ENCODE data around the gene AGTPBP1.
"Not testable (repeated sequence)": the region's sequence is repeated elsewhere in the genome, so short reads cannot be mapped to it uniquely, and the experiment has no call there.

The AGTPBP1 gene

DNA sequence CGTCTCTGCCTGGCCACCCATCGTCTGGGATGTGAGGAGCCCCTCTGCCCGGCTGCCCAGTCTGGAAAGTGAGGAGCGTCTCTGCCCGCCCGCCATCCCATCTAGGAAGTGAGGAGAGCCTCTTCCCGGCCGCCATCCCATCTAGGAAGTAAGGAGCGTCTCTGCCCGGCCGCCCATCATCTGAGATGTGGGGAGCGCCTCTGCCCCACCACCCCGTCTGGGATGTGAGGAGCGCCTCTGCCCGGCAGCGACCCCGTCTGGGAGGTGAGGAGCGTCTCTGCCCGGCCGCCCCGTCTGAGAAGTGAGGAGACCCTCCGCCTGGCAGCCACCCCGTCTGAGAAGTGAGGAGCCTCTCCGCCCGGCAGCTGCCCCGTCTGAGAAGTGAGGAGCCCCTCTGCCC, 168.2 kb downstream of the AGTPBP1 start:
- H3K4me1 ChIP-seq (ENCODE audit: control insufficient read depth, insufficient read depth, low read length): peaks cover 17% of the 10 kb centered on the region
- H3K4me2 ChIP-seq (ENCODE audit: low read length); H3K9ac ChIP-seq (ENCODE audit: low read depth, low read length); H3K4me3 ChIP-seq (ENCODE audit: low read length); H3K27me3 ChIP-seq (ENCODE audit: control insufficient read depth, insufficient read depth, low read length); H3K36me3 ChIP-seq (ENCODE audit: insufficient read depth, low read length); H3K9me3 ChIP-seq (replicated peaks; ENCODE audit: low read length): not testable (repeated sequence)

DNA sequence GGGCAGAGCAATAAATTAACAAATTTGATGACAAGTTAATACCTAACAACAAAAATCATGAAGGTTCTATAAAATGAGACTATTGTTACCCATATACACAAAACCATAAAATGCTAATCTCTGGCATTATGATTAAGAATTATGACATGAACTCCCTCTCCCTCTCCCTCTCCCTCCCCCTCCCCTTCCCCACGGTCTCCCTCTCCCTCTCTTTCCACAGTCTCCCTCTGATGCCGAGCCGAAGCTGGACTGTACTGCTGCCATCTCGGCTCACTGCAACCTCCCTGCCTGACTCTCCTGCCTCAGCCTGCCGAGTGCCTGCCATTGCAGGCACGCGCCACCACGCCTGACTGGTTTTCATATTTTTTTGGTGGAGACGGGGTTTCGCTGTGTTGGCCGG, 168.8 kb downstream of the AGTPBP1 start:
- not testable (repeated sequence) for H3K4me2 ChIP-seq (ENCODE audit: low read length); H3K36me3 ChIP-seq (ENCODE audit: insufficient read depth, low read length); H3K27me3 ChIP-seq (ENCODE audit: control insufficient read depth, insufficient read depth, low read length); H3K4me3 ChIP-seq (ENCODE audit: low read length); H3K9ac ChIP-seq (ENCODE audit: low read depth, low read length); H3K9me3 ChIP-seq (replicated peaks; ENCODE audit: low read length)
- H3K4me1 ChIP-seq (ENCODE audit: control insufficient read depth, insufficient read depth, low read length): peaks cover 17% of the 10 kb centered on the region

DNA sequence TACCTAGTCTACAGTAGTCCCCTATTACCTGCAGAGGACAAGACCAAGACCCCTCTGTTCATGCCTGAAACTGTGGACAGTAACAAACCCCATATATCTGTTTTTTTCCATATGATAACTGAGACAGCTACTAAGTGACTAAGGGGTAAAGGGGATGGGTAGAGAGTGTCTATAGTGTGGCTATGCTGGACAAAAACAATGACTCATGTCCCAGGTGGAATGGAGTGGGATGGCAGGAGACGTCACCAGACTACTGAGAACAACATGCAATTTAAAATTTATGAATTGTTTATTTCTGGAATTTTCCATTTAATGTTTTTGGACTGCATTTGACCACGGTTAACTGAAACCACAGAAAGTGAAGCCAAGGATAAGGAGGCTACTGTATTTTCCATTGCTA, 171.8 kb downstream of the AGTPBP1 start:
- Histone ChIP-seq H3K36me3 (ENCODE audit: insufficient read depth, low read length) (no peaks in the 10 kb centered on the region), H3K27me3 (ENCODE audit: control insufficient read depth, insufficient read depth, low read length) (no peaks in the 10 kb centered on the region), H3K4me2 (ENCODE audit: low read length) (peak overlapping the region; percentile 47), H3K4me1 (ENCODE audit: control insufficient read depth, insufficient read depth, low read length) (peaks cover 13% of the 10 kb centered on the region), H3K9ac (ENCODE audit: low read depth, low read length) (no peak overlapping the region), H3K9me3 (replicated peaks; ENCODE audit: low read length) (no peaks in the 10 kb centered on the region), H3K4me3 (ENCODE audit: low read length) (no peak overlapping the region)

DNA sequence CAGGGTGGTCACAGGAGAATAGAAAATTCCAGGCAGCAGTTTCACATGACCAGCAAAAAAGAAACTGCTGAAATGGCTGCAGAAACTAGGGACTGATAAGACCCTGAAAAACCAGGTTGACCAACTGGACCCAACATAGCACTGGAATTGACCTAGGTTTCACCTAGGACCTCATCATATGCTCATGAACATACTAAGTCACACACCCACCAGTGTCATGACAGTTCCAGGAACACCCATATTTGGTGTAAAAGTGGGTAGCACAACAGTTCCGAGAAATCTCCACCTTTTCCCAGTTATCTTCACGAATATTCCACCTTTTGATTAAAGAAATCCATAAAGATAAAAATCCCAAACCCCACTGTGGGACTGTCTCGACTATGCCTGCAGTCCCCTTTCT, 182.2 kb downstream of the AGTPBP1 start:
- Histone ChIP-seq H3K4me3 (ENCODE audit: low read length) (no peak overlapping the region), H3K4me2 (ENCODE audit: low read length) (no peak overlapping the region), H3K9ac (ENCODE audit: low read depth, low read length) (no peak overlapping the region), H3K4me1 (ENCODE audit: control insufficient read depth, insufficient read depth, low read length) (no peaks in the 10 kb centered on the region), H3K36me3 (ENCODE audit: insufficient read depth, low read length) (no peaks in the 10 kb centered on the region), H3K9me3 (replicated peaks; ENCODE audit: low read length) (no peaks in the 10 kb centered on the region), H3K27me3 (ENCODE audit: control insufficient read depth, insufficient read depth, low read length) (no peaks in the 10 kb centered on the region)

DNA sequence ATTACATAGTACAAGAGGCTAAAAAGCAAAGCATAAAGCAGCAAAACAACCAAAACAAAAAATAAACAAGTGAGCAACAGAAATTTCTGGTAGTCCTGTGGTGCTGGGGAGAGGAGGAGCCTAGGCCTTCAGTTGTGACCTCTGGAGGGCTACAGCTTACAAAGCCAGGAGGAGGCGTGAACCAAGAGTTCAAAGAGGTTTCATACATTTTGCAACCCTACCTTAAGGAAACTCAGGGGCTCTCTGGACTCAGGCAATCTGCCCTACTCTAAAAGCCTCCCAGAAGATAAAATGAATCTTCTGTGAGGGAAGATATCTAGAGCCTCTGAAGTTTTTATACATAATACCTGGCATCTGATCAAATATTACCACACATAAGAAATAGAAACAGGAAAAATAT, 187.4 kb downstream of the AGTPBP1 start:
- H3K9me3 ChIP-seq (replicated peaks; ENCODE audit: low read length): no peaks in the 10 kb centered on the region
- H3K4me2 ChIP-seq (ENCODE audit: low read length): no peak overlapping the region
- H3K36me3 ChIP-seq (ENCODE audit: insufficient read depth, low read length): no peaks in the 10 kb centered on the region
- no peaks in the 10 kb centered on the region for H3K27me3 ChIP-seq (ENCODE audit: control insufficient read depth, insufficient read depth, low read length)
- H3K4me3 ChIP-seq (ENCODE audit: low read length): no peak overlapping the region
- no peak overlapping the region for H3K9ac ChIP-seq (ENCODE audit: low read depth, low read length)
- no peaks in the 10 kb centered on the region for H3K4me1 ChIP-seq (ENCODE audit: control insufficient read depth, insufficient read depth, low read length)

DNA sequence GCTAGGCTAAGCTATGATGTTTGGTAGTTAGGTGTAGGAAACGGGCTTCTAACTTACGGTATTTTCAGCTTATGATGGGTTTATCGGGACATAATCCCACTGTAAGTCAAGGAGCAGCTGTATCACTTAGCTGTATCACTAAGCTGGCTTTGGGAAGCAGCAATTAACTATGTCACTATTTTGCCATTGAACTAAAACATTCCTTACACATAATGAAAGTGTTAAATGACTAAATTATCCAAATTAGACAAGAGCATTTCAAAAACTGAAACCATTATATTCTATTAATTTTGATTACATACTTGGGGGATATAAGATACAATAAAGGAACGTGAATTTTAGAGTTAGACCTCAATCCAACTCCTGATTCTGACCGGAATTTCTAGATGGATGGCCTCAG, 188.3 kb downstream of the AGTPBP1 start:
- no peak overlapping the region for H3K4me3 ChIP-seq (ENCODE audit: low read length)
- H3K9ac ChIP-seq (ENCODE audit: low read depth, low read length): no peak overlapping the region
- H3K4me1 ChIP-seq (ENCODE audit: control insufficient read depth, insufficient read depth, low read length): no peaks in the 10 kb centered on the region
- no peaks in the 10 kb centered on the region for H3K27me3 ChIP-seq (ENCODE audit: control insufficient read depth, insufficient read depth, low read length)
- H3K4me2 ChIP-seq (ENCODE audit: low read length): no peak overlapping the region
- no peaks in the 10 kb centered on the region for H3K36me3 ChIP-seq (ENCODE audit: insufficient read depth, low read length)
- no peaks in the 10 kb centered on the region for H3K9me3 ChIP-seq (replicated peaks; ENCODE audit: low read length)

DNA sequence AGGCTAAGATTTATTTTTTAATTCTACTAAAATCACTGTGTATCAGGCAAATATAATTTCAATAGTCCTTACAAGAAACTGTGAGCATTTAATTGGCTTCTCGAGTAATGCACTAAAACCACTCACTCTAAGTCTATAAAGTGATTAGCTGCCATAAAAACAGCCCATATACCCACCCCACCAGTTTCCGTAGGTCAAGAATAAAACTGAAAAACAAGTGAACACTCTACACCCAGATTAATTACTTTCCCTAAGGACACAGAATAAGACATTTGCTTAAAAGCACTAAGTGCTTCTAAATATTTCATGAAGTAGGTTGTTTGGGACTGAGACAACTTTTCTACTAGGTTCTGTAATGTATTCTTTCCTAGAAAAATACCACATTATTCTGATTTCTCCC, 194.2 kb downstream of the AGTPBP1 start:
- Histone ChIP-seq H3K9ac (ENCODE audit: low read depth, low read length) (no peak overlapping the region), H3K27me3 (ENCODE audit: control insufficient read depth, insufficient read depth, low read length) (no peaks in the 10 kb centered on the region), H3K9me3 (replicated peaks; ENCODE audit: low read length) (no peaks in the 10 kb centered on the region), H3K4me1 (ENCODE audit: control insufficient read depth, insufficient read depth, low read length) (no peaks in the 10 kb centered on the region), H3K36me3 (ENCODE audit: insufficient read depth, low read length) (no peaks in the 10 kb centered on the region), H3K4me2 (ENCODE audit: low read length) (no peak overlapping the region), H3K4me3 (ENCODE audit: low read length) (no peak overlapping the region)

DNA sequence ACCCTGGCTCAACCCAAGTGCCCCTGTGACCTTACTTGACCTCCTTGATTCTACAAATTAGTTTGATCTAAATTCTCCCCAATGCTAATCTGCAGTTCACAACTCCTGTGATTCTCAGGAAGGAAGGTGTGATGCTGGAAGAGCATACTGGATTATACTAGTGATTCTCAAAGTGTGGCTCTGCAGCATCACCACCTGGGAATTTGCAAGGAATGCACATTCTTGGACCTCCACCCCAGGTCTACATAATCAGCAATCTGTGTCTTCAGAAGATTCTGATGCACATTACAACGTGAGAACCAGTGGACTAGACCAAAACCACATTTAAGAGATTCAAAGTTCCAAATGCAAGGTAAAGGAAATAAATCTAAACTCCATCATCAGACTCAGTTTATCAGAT, 198.6 kb downstream of the AGTPBP1 start:
- no peaks in the 10 kb centered on the region for H3K9me3 ChIP-seq (replicated peaks; ENCODE audit: low read length)
- no peak overlapping the region for H3K9ac ChIP-seq (ENCODE audit: low read depth, low read length)
- no peak overlapping the region for H3K4me3 ChIP-seq (ENCODE audit: low read length)
- H3K4me1 ChIP-seq (ENCODE audit: control insufficient read depth, insufficient read depth, low read length): no peaks in the 10 kb centered on the region
- no peaks in the 10 kb centered on the region for H3K27me3 ChIP-seq (ENCODE audit: control insufficient read depth, insufficient read depth, low read length)
- no peaks in the 10 kb centered on the region for H3K36me3 ChIP-seq (ENCODE audit: insufficient read depth, low read length)
- no peak overlapping the region for H3K4me2 ChIP-seq (ENCODE audit: low read length)

DNA sequence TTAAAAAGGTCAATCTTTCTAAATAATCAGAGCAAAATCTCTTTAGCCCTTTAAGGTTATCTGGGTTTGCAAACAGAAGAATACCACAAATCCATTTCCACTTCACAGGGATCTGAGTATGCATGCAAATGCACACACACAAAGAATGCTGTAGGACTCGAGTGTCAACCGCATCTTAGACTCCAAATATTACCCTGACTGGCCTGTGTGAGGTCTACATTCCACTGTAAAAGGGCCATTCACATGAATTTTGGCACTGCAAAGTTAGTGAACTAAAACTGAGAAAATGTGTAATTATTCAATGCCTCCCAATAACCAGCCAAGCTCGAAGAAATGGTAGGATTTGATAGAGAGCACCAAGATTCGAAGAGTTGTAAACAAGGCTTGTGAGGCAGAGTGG, 199.9 kb downstream of the AGTPBP1 start:
- Histone ChIP-seq H3K4me2 (ENCODE audit: low read length) (no peak overlapping the region), H3K9me3 (replicated peaks; ENCODE audit: low read length) (no peaks in the 10 kb centered on the region), H3K4me3 (ENCODE audit: low read length) (no peak overlapping the region), H3K4me1 (ENCODE audit: control insufficient read depth, insufficient read depth, low read length) (peaks cover under 1% of the 10 kb centered on the region), H3K36me3 (ENCODE audit: insufficient read depth, low read length) (no peaks in the 10 kb centered on the region), H3K27me3 (ENCODE audit: control insufficient read depth, insufficient read depth, low read length) (no peaks in the 10 kb centered on the region), H3K9ac (ENCODE audit: low read depth, low read length) (no peak overlapping the region)

DNA sequence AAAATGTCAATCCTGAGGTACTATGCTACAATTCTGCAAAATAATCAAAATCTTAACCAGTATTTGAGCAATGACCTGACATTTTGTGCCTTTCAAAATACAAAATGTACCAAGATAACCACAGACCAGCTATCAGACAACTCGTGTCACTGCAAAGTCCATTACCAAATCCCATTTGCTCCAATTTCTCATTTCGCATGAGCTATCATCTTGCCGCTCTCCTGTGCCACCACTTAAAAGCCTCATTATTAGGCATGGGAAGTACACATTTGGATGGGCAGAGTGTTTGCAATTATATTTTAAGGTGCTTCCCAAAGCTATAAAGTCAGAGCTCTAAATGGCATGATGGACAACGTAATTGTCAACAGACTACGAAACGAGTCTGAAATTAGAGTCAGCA, 205.2 kb downstream of the AGTPBP1 start:
- peaks cover 3% of the 10 kb centered on the region for H3K27me3 ChIP-seq (ENCODE audit: control insufficient read depth, insufficient read depth, low read length)
- H3K4me1 ChIP-seq (ENCODE audit: control insufficient read depth, insufficient read depth, low read length): peaks cover 12% of the 10 kb centered on the region

DNA sequence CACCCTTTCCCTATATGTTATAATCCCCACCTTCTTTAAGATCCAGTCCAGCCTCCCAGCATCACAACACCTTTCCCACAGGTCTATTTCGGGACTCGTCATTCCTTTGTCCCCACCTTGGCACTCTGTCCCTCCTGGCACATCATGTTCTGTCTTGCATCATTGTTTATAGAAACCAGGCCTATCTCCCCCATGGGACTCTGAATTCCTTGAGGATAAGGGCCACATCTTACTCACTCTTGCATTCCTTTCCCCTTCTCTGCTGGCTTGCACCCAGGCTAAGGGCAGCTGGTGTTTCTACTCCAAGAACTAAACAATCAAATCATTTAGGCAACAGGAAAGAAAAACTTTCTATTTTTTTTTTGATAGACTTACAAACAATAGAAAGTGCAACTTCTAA, 205.7 kb downstream of the AGTPBP1 start:
- no peak overlapping the region for H3K4me2 ChIP-seq (ENCODE audit: low read length)
- no peak overlapping the region for H3K9ac ChIP-seq (ENCODE audit: low read depth, low read length)
- H3K4me1 ChIP-seq (ENCODE audit: control insufficient read depth, insufficient read depth, low read length): peaks cover 12% of the 10 kb centered on the region
- peaks cover 3% of the 10 kb centered on the region for H3K27me3 ChIP-seq (ENCODE audit: control insufficient read depth, insufficient read depth, low read length)
- no peaks in the 10 kb centered on the region for H3K9me3 ChIP-seq (replicated peaks; ENCODE audit: low read length)
- no peak overlapping the region for H3K4me3 ChIP-seq (ENCODE audit: low read length)
- H3K36me3 ChIP-seq (ENCODE audit: insufficient read depth, low read length): no peaks in the 10 kb centered on the region

More for the DNA sequence above, 205.2 kb downstream of the AGTPBP1 start:
- Histone ChIP-seq H3K4me3 (ENCODE audit: low read length) (no peak overlapping the region), H3K36me3 (ENCODE audit: insufficient read depth, low read length) (no peaks in the 10 kb centered on the region), H3K9me3 (replicated peaks; ENCODE audit: low read length) (no peaks in the 10 kb centered on the region), H3K4me2 (ENCODE audit: low read length) (no peak overlapping the region), H3K9ac (ENCODE audit: low read depth, low read length) (no peak overlapping the region)

DNA sequence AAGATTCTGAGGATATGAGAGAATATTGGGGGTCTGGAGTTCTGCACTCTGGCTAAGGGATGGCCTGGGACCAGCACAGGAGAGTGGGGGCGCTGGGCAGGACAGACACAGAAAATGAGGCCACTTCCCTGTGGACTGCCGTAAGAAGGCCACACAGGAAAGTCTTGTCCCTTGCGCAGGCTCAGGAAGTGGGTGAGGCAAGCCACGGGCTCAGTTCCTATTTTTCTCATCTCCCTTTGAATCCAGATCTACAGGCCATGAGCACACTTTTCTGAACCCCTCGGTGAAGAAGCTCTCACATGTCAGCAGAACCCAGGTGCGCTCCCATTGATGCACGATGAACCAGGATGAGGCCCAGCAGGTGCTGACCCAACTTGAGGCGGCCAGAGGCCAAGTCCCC, 207.4 kb downstream of the AGTPBP1 start:
- H3K4me2 ChIP-seq (ENCODE audit: low read length): no peak overlapping the region
- no peak overlapping the region for H3K9ac ChIP-seq (ENCODE audit: low read depth, low read length)
- H3K27me3 ChIP-seq (ENCODE audit: control insufficient read depth, insufficient read depth, low read length): peaks cover 3% of the 10 kb centered on the region
- H3K4me1 ChIP-seq (ENCODE audit: control insufficient read depth, insufficient read depth, low read length): peaks cover 12% of the 10 kb centered on the region
- no peak overlapping the region for H3K4me3 ChIP-seq (ENCODE audit: low read length)
- no peaks in the 10 kb centered on the region for H3K36me3 ChIP-seq (ENCODE audit: insufficient read depth, low read length)
- no peaks in the 10 kb centered on the region for H3K9me3 ChIP-seq (replicated peaks; ENCODE audit: low read length)

Measured in skeletal muscle satellite cell (primary cell).